HL-60 (cell line): ENCODE data around the gene GMFB.

ENCODE experiments used
- DNase-seq, 2 experiments: peaks; one replicate each; pipeline ENCODE4 v3.0.0-alpha.2; 2010 to 2020; ENCODE audit warnings: low read depth in 1 of 2, low spot score in 1 of 2
- H3K27ac ChIP-seq: fragments of 250-450 bp; sonication (Bioruptor Pico); replicated peaks from 2 replicates; pipeline ENCODE4 v1.5.1; 2020; ENCODE audit warnings: mild to moderate bottlenecking, moderate library complexity
- H3K27me3 ChIP-seq: fragments of 250-450 bp; sonication (Bioruptor Pico); 2 replicates; pipeline ENCODE4 v1.5.1; 2021; ENCODE audit warnings: mild to moderate bottlenecking, moderate library complexity; ENCODE audit not compliant: insufficient read depth, poor library complexity, severe bottlenecking
- H3K4me3 ChIP-seq: replicated peaks from 2 replicates; pipeline ENCODE4 v1.5.1; 2011; ENCODE audit warnings: mild to moderate bottlenecking, control low read depth, low read length; ENCODE audit not compliant: insufficient read depth
- GABPA ChIP-seq: IDR thresholded peaks from 2 replicates; pipeline ENCODE4 v1.6.1; 2012; ENCODE audit warnings: low read depth
- POLR2AphosphoS5 ChIP-seq: IDR thresholded peaks from 2 replicates; pipeline ENCODE4 v1.6.1; 2012; ENCODE audit warnings: low read depth
- REST ChIP-seq: IDR thresholded peaks from 2 replicates; pipeline ENCODE4 v1.6.1; 2012; ENCODE audit warnings: low read depth; ENCODE audit not compliant: insufficient replicate concordance
- SPI1 ChIP-seq: IDR thresholded peaks from 2 replicates; pipeline ENCODE4 v1.6.1; 2012; ENCODE audit warnings: low read depth, mild to moderate bottlenecking, borderline replicate concordance
- TF ChIP-seq, protein P1 (sequence below): IDR thresholded peaks from one replicate; pipeline ENCODE4 v1.5.1; 2011; ENCODE audit warnings: low read length, control low read depth, inconsistent platforms; ENCODE audit not compliant: insufficient read depth

The GMFB gene

GRCh38 chr14:54532111-54533012, 43.6 kb upstream of the GMFB start:
- no peak for TF ChIP-seq POLR2AphosphoS5
- Histone ChIP-seq H3K27ac (no peak overlapping the region), H3K27me3 (no peaks in the 10 kb centered on the region), H3K4me3 (no peak overlapping the region)
- DNase-seq = no peak

- H3K27me3 ChIP-seq = no peaks in the 10 kb centered on the region
- DNase-seq = no peak
- no peak overlapping the region for H3K27ac ChIP-seq
- H3K4me3 ChIP-seq = no peak overlapping the region
- no peak for TF ChIP-seq GABPA
- TF ChIP-seq, protein P1, sequence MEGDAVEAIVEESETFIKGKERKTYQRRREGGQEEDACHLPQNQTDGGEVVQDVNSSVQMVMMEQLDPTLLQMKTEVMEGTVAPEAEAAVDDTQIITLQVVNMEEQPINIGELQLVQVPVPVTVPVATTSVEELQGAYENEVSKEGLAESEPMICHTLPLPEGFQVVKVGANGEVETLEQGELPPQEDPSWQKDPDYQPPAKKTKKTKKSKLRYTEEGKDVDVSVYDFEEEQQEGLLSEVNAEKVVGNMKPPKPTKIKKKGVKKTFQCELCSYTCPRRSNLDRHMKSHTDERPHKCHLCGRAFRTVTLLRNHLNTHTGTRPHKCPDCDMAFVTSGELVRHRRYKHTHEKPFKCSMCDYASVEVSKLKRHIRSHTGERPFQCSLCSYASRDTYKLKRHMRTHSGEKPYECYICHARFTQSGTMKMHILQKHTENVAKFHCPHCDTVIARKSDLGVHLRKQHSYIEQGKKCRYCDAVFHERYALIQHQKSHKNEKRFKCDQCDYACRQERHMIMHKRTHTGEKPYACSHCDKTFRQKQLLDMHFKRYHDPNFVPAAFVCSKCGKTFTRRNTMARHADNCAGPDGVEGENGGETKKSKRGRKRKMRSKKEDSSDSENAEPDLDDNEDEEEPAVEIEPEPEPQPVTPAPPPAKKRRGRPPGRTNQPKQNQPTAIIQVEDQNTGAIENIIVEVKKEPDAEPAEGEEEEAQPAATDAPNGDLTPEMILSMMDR = no peak
- no peak for TF ChIP-seq POLR2AphosphoS5
These were observed 41.0 kb upstream of the GMFB start for GRCh38 chr14:54529811-54530210.

GRCh38 chr14:54528973-54529372, 40.2 kb upstream of the GMFB start:
- Histone ChIP-seq H3K4me3 (no peak overlapping the region), H3K27ac (no peak overlapping the region), H3K27me3 (no peaks in the 10 kb centered on the region)
- TF ChIP-seq GABPA (no peak), POLR2AphosphoS5 (no peak), REST (no peak), SPI1 (no peak)
- TF ChIP-seq, protein P1 = no peak
- DNase-seq = no peak

DNA sequence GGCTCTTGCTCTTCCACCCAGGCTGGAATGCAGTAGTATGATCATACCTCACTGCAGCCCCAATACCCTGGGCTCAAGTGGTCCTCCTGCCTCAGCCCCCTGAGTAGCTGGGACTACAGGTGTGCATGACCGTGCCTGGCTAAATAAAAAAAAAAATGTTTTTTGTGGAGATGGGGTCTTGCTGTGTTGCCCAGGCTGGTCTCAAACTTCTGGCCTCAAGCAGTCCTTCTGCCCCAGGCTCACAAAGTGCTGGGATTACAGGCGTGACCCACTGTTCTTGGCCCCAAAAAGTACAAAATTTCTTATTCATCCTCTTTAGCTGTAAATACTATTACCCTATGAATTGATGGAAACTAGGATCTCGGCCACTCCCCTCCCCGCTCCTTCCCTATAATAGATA, 35.6 kb upstream of the GMFB start:
- H3K27me3 ChIP-seq = no peaks in the 10 kb centered on the region
- no peak overlapping the region for H3K4me3 ChIP-seq
- TF ChIP-seq POLR2AphosphoS5 (no peak), SPI1 (no peak), GABPA (no peak), REST (no peak)
- TF ChIP-seq, protein P1 = no peak
- H3K27ac ChIP-seq = no peak overlapping the region
- DNase-seq = no peak
